ENCODE measurements around the gene TCEAL8.

The TCEAL8 gene

GRCh38 chrX:103253608-103254007, 1.3 kb downstream of the TCEAL8 start:
- DNase-seq (ENCODE audit: low read depth in 1 of 2, low spot score in 1 of 2): no peak
- Histone ChIP-seq H3K4me3 (replicated peaks; ENCODE audit: insufficient read depth, low read length) (no peak overlapping the region), H3K27me3 (ENCODE audit: insufficient read depth, poor library complexity, severe bottlenecking) (no peaks in the 10 kb centered on the region), H3K27ac (replicated peaks) (no peak overlapping the region)
- no peak for TF ChIP-seq GABPA (IDR thresholded peaks at IDR 0.05; ENCODE audit: low read depth)
- TF ChIP-seq REST (IDR thresholded peaks at IDR 0.05; ENCODE audit: insufficient replicate concordance, low read depth): no peak
- no peak for TF ChIP-seq SPI1 (IDR thresholded peaks at IDR 0.05; ENCODE audit: borderline replicate concordance, low read depth)
- no peak for TF ChIP-seq CTCF (IDR thresholded peaks at IDR 0.05; ENCODE audit: insufficient read depth, low read length)
- TF ChIP-seq POLR2AphosphoS5 (IDR thresholded peaks at IDR 0.05; ENCODE audit: low read depth): no peak

GRCh38 chrX:103250977-103251376, 4.0 kb downstream of the TCEAL8 start:
- H3K4me3 ChIP-seq (replicated peaks; ENCODE audit: insufficient read depth, low read length): no peak overlapping the region
- H3K27me3 ChIP-seq (ENCODE audit: insufficient read depth, poor library complexity, severe bottlenecking): no peaks in the 10 kb centered on the region
- DNase-seq (ENCODE audit: low read depth in 1 of 2, low spot score in 1 of 2): no peak
- H3K27ac ChIP-seq (replicated peaks): no peak overlapping the region
- TF ChIP-seq POLR2AphosphoS5 (IDR thresholded peaks at IDR 0.05; ENCODE audit: low read depth) (no peak), REST (IDR thresholded peaks at IDR 0.05; ENCODE audit: insufficient replicate concordance, low read depth) (no peak), SPI1 (IDR thresholded peaks at IDR 0.05; ENCODE audit: borderline replicate concordance, low read depth) (no peak), CTCF (IDR thresholded peaks at IDR 0.05; ENCODE audit: insufficient read depth, low read length) (no peak), GABPA (IDR thresholded peaks at IDR 0.05; ENCODE audit: low read depth) (no peak)

GRCh38 chrX:103249805-103250204, 5.2 kb downstream of the TCEAL8 start:
- Histone ChIP-seq H3K27me3 (ENCODE audit: insufficient read depth, poor library complexity, severe bottlenecking) (no peaks in the 10 kb centered on the region), H3K4me3 (replicated peaks; ENCODE audit: insufficient read depth, low read length) (no peak overlapping the region), H3K27ac (replicated peaks) (no peak overlapping the region)
- TF ChIP-seq POLR2AphosphoS5 (IDR thresholded peaks at IDR 0.05; ENCODE audit: low read depth) (no peak), SPI1 (IDR thresholded peaks at IDR 0.05; ENCODE audit: borderline replicate concordance, low read depth) (no peak), CTCF (IDR thresholded peaks at IDR 0.05; ENCODE audit: insufficient read depth, low read length) (no peak), GABPA (IDR thresholded peaks at IDR 0.05; ENCODE audit: low read depth) (no peak), REST (IDR thresholded peaks at IDR 0.05; ENCODE audit: insufficient replicate concordance, low read depth) (no peak)
- no peak for DNase-seq (ENCODE audit: low read depth in 1 of 2, low spot score in 1 of 2)

All from HL-60 (cell line).